Stimulated activated CD8-positive, alpha-beta memory T cell treated with anti-CD3 and anti-CD28 coated beads, Interleukin-7, amount 100 ng/mL, for 48 hours (primary cell): ENCODE results near the gene UPK3B.
A peak's percentile ranks its signal among the peaks of the same experiment; 100 is the strongest.
"Not testable (repeated sequence)": the region's sequence is repeated elsewhere in the genome, so short reads cannot be mapped to it uniquely, and the experiment has no call there.

Experiments
- DNase-seq, 2 donors: peaks; one replicate each; pipeline ENCODE4 v3.0.0-alpha.2; 2020; ENCODE audit warnings: low read depth in 1 of 2; ENCODE audit errors: extremely low read depth in 1 of 2

Gene UPK3B

DNA sequence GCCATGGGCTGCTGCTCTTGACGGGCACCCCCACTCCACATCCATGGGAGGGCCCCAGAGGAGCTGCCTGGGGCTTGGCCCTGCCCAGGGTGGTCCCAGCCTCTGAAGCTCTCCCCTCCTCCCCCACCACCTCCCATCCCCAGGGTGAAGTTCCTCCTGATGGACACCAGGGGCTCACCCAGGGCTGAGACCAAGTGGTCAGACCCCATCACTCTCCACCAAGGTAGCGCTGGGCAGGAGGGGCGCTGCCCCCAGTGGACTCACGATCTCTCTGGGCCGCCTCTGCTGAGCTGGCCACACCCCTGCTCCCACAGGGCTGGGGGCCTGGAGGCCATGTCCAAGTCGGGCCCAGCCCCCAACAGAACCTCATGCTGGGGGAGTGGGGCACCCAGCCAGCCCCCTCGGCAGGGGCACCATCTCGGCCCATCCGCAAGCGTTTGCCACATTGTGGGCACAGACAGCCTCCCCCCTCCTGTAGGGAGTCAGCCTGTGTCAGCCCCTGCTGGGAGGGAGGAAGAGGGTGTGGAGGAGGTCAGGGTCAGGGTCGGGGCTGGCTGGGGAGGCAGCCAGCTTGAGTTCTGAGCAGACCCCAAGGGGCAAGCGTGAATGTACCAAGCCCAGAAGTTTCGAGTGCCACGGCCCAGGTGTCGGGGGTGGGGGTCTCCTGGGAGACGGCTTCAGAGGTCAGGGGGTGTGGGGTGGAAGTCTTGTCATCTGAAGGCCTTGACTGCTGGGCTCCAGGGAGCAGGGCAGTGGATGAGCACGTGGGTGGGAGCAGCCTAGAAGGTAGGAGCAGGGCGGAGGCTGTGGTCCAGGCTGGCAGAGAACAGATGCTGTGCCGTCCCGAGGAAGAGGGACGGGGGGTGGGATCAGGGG is 2.8 kb downstream of the UPK3B start:
- DNase-seq: no peak

DNA sequence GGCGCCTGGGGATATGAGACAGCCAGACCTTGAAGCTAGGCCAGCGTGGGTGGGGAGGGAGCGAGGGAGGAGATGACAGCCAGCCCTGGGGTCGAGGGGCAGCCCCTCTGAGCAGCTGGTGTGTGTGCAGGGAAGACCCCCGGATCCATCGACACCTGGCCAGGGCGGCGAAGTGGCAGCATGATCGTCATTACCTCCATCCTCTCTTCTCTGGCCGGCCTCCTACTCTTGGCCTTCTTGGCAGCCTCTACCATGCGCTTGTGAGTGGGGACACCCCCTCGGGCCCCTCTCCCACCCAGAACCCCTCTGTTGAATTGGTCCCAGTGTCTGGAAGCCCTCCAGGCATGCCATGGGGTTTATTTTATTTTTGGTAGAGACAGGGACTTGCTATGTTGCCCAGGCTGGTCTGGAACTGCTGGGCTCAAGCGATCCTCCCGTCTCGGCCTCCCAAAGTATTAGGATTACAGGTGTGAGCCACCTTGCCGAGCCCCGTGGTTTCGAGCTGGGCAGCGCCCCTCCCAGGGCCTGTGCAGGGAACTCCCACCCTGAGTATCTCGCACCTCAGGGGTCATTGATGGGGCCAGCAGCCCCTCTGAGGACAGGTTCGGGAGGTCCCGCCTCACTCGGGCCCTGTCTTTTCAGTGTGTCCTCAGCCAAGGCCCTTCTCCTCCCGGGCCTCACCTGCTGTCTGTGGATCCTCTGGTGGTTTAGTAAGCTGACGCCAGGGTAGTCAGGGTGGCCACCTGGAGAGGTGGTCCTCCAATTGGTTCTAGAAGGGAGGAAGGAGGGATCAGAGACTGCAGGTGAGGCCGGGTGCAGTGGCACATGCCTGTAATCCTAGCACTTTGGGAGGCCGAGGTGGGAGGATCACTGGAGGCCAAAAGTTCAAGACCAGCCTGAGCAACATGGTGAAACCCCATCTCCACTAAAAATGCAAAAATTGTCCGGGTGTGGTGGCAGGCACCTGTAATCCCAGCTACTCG is 3.8 kb downstream of the UPK3B start:
- no peak for DNase-seq

DNA sequence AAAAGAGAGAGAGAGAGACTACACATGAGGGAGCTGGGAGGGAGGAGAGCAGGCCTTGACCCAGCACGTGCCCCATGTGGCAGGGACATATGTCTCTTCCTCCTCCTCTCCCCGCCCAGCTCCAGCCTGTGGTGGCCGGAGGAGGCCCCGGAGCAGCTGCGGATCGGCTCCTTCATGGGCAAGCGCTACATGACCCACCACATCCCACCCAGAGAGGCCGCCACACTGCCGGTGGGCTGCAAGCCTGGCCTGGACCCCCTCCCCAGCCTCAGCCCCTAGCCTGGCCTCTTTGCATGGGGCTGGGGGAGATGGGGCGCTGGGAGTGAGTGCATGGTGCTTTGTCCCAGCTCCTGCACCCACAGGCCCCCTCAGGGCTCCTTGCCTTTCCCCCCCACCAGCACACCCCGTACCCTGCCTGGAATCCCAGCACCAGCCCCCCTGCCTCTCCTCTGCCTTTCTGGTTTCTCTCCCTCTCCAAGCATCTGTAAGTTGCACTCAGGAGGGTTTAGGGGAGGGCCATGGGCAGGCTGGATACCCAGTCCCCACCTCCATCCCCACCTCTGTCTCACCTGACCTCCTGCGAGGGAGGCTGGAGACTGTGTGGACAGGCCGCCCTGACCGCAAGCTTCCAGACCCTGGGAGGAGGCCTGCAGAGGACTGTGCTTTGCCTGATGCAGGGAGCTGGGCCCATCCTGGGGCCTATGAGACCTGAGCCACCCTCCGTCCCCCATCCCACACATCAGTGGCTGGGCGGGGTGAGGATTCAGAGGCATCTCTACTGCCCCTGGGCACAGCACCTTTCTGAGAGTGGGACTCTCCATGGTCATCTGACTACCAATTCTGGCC is 4.8 kb downstream of the UPK3B start:
- DNase-seq: no peak

DNA sequence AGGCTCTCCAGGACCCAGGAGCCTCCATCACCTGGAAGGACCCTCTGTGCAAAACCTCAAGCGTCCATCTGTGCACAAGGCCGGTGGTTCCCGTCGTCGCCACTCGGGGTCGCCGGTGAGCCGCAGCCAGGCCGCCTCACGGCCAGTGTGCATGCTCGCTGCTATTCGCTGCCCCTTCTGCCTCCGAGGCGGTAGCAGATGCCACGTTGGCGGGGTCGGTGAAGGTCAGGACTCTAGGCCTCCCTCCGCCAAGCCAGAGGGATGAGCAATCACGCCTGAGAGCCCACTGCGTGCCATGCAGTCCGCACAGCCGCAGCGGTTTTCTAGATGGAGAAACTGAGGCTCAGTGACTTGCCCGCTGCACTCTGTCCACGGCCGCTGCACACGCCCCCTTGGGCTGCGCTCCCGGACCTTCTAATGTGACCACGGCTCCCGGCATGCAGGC is 5.7 kb downstream of the UPK3B start:
- DNase-seq: no peak

DNA sequence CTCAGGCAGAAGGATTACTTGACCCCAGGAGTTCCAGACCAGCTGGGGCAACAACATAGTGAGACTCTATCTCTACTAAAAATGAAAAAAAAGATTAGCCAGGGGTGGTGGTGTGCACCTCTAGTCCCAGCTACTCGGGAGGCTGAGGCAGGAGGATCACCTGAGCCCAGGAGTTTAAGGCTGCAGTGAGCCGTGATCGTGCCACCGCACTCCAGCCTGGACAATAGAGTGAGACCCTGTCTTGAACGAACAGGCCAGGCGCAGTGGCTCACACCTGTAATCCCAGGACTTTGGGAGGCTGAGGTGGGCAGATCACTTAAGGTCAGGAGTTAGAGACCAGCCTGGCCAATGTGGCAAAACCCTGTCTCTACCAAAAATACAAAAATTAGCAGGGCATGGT is 6.6 kb downstream of the UPK3B start:
- not testable (repeated sequence) for DNase-seq

DNA sequence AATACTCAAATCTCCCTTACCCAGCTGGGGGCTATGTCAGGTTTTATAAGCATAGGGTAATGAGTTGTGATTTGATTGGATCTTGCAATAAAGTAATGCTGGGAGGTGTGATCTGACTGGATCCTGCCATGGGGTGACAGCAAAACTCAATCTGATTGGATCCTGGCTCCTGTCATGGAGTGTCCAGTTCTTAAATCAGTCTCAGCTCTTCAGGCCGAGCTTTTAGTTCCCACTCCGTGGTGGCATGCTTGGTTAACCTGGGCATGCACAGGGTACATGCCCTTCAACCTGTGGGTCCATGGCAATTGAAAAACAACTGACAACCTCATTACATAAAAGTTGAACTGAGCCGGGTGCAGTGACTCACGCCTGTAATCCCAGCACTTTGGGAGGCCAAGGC is 15.8 kb downstream of the UPK3B start:
- DNase-seq: not testable (repeated sequence)

DNA sequence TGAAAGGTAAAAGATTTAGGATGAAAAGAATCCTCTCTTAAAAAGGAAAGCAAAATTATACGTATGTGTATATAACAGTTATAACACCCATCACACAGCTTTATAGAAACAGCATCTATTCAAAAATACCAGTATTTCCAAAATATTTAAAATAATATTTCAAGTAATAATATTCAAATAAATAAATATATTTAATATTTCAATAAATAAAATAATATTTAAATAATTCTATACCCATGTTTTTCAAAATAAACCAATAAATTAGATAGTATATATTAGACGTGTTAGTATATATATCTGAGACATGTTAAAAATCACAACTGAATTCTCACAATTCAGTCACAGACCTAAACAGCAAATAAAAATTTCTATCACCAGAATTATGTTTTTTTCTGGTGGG is 21.3 kb downstream of the UPK3B start:
- not testable (repeated sequence) for DNase-seq

DNA sequence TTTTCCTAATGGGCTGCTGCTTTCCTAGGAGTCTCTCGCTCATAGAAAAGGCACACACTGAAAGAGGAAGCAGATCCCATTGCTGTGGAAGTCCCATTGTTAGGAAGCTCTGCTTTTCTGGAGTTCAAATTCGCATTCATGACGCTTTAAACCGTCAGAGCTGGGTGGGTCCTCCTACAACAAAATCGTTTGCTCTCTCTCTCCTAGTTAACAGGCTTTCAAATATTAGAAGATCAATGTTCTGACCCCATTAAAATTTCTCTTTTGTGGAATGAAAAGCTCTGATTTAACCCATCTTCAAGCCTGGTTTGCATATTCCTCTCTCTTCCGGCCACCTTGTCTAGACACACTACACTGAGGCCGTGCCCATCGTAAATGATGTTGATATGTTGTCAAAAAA is 32.8 kb downstream of the UPK3B start, which contains the start of gene SPDYE16:
Gene SPDYE16, minus strand, starts transcription at position 101 of the 400 bp plus-strand sequence. CDS start 1,838 bp downstream, outside the sequence.
- DNase-seq: not testable (repeated sequence)

DNA sequence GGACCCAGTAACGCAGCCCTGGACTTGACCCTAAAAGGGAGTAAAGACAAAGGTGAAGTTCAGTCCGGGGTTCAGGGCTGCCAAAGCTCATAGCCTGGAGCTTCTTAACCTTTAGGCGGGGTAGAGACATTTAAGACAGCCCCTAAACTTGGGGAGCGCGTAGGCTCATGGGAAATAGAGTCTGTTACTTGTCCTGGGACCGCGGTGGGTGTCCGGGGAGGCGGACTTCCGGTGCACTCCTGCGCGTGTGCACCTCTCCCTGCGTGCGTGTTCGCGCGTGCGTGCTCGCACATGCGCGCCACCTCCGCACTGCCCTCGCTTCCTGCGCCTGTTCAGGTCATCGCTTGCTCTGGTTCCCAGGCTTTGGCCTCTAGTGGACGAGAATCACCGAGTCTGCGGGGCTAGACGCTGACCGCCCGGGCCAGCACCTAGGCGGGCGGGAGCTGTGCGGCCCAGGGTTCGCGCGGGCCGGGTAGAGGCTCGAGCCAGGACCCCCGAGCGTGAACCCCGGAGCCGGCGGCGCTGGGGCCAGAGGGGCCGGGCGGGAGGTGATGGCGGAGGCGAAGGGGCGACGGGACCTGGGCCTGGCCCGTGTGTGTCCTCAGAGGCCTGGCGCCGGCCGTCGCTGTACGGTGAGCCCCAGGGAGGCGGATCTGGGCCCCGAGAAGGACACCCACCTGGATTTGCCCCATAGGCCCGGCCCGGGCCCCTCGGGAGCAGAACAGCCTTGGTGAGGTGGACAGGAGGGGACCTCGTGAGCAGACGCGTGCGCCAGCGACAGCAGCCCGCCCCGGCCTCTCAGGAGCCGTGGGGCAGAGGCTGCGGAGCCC is 38.9 kb downstream of the UPK3B start:
- DNase-seq: peak; percentile 75 to 90

DNA sequence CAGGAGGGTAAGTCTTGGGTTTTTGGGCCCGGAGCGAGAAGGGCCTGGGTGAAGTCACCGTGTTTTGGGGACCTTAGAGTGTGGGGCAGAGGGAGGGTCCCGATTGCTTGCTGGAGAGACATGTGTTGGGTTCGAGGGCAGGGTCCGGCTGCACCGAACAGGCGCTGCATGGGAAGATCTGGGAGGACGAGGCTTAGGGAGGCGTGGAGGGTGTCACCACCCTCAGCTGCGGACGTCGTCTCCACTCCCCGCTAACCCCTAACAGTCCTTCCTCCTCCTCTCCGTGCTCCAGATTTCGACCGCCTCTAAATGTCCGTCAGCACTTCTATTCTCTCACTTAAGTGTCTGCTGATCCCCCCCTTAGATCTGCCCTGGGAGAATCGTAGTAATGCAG is 39.5 kb downstream of the UPK3B start:
- DNase-seq: not testable (repeated sequence)

DNA sequence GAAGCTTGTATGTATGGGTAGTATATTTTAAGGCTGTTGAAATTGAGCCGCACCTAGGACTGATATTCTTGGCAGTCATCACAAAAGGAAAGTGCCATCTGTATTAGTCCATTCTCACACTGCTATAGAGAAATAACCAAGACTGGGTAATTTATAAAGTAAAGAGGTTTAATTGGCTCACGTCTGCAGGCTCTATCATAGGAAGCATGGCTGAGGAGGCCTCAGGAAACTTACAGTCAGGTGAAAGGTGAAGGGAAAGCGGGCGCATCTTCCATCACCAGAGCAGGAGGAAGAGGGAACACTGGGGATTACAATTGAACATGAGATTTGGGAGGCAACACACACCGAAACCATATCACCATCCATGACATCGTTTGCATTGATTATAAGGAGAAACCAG is 41.6 kb downstream of the UPK3B start:
- not testable (repeated sequence) for DNase-seq

DNA sequence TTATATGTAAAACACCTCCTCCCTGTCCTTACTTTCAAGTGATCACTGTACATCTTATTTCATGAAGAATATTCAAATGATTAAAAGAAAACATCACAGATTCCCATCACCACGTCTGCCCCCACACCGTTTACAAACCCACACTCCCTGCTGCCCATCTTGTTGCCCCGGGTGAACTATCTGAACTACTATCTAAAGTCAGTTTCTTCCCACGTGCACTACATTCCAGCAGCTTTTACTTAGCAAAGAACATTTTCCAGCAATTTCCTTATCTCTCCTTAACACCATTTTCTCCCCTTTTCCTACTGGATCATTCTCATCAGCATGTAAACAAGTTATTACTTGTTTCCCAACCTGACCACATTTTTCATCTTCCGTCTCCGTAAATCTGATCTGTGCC is 49.3 kb downstream of the UPK3B start:
- DNase-seq: not testable (repeated sequence)

DNA sequence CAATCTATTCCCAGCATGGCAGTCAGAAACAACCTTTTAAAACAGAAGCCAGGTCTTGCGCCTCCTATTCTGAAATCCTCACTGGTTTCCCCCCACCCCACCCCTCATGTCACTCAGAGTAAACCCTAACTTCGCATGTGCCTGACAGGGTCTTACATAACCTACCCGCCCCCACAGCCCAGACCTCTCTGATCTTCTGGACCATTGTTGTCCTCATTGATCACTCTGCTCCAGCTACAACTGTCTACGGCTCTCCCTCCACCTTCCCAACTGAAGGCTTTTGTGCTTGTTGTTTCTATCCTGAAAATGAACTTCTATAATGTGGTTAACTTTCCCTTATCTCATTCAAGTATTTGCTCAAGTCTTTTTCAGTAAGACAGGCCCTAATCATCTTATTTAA is 49.8 kb downstream of the UPK3B start:
- not testable (repeated sequence) for DNase-seq

DNA sequence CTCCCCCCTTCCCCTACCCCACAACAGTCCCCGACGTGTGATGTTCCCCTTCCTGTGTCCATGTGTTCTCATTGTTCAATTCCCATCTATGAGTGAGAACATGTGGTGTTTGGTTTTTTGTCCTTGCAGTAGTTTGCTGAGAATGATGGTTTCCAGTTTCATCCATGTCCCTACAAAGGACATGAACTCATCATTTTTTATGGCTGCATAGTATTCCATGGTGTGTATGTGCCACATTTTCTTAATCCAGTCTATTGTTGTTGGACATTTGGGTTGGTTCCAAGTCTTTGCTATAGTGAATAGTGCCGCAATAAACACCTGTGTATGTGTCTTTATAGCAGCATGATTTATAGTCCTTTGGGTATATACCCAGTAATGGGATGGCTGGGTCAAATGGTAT is 51.0 kb downstream of the UPK3B start:
- DNase-seq: not testable (repeated sequence)

DNA sequence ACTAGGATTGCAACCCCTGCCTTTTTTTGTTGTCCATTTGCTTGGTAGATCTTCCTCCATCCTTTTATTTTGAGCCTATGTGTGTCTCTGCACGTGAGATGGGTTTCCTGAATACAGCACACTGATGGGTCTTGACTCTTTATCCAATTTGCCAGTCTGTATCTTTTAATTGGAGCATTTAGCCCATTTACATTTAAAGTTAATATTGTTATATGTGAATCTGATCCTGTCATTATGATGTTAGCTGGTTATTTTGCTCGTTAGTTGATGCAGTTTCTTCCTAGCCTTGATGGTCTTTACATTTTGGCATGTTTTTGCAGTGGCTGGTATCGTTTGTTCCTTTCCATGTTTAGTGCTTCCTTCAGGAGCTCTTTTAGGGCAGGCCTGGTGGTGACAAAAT is 54.6 kb downstream of the UPK3B start:
- not testable (repeated sequence) for DNase-seq
